Fibroblast of the conjunctiva (primary cell): ENCODE results near the gene ENAH.
"Not testable (repeated sequence)": the region's sequence is repeated elsewhere in the genome, so short reads cannot be mapped to it uniquely, and the experiment has no call there.

ENCODE experiments used
- DNase-seq: peaks from one replicate; pipeline ENCODE4 v3.0.0-alpha.2; 2010; ENCODE audit warnings: low read depth

The ENAH gene

GRCh38 chr1:225644666-225645065, 8.3 kb downstream of the ENAH start:
- DNase-seq: no peak

GRCh38 chr1:225642177-225642576, 10.7 kb downstream of the ENAH start:
- DNase-seq: no peak

- DNase-seq: no peak
These were observed 14.1 kb downstream of the ENAH start for GRCh38 chr1:225638853-225639252.

- no peak for DNase-seq
These were observed 15.2 kb downstream of the ENAH start for GRCh38 chr1:225637651-225638199.

- not testable (repeated sequence) for DNase-seq
These were observed 15.9 kb downstream of the ENAH start for GRCh38 chr1:225636992-225637391.

GRCh38 chr1:225635649-225636048, 17.3 kb downstream of the ENAH start:
- no peak for DNase-seq

- not testable (repeated sequence) for DNase-seq
These were observed 20.1 kb downstream of the ENAH start for GRCh38 chr1:225632836-225633235.

GRCh38 chr1:225631021-225631663, 21.8 kb downstream of the ENAH start:
- no peak for DNase-seq

- no peak for DNase-seq
These were observed 23.4 kb downstream of the ENAH start for GRCh38 chr1:225629483-225629882.

GRCh38 chr1:225628794-225629193, 24.1 kb downstream of the ENAH start:
- DNase-seq: not testable (repeated sequence)

GRCh38 chr1:225627304-225627947, 25.5 kb downstream of the ENAH start:
- DNase-seq: no peak

GRCh38 chr1:225626698-225627097, 26.2 kb downstream of the ENAH start:
- no peak for DNase-seq

GRCh38 chr1:225617956-225618355, 35.0 kb downstream of the ENAH start:
- no peak for DNase-seq

GRCh38 chr1:225617479-225617878, 35.4 kb downstream of the ENAH start:
- DNase-seq: no peak

- DNase-seq: not testable (repeated sequence)
These were observed 37.5 kb downstream of the ENAH start for GRCh38 chr1:225615403-225615790.

GRCh38 chr1:225613006-225613405, 39.9 kb downstream of the ENAH start:
- DNase-seq: no peak

GRCh38 chr1:225612287-225612686, 40.6 kb downstream of the ENAH start:
- no peak for DNase-seq

- no peak for DNase-seq
These were observed 41.2 kb downstream of the ENAH start for GRCh38 chr1:225611537-225612223.

GRCh38 chr1:225610539-225610938, 42.4 kb downstream of the ENAH start:
- DNase-seq: no peak

GRCh38 chr1:225608014-225608796, 44.7 kb downstream of the ENAH start:
- no peak for DNase-seq

- no peak for DNase-seq
These were observed 45.6 kb downstream of the ENAH start for GRCh38 chr1:225607355-225607754.
